GM18505 (cell line): ENCODE measurements around the gene STRN3.
"Not testable (repeated sequence)": the region's sequence is repeated elsewhere in the genome, so short reads cannot be mapped to it uniquely, and the experiment has no call there.

Source experiments
- ATAC-seq: cut with Tn5 transposase; IDR thresholded peaks from one replicate; pipeline ENCODE4 v1.9.1; 2021; ENCODE audit not compliant: unreplicated experiment
- POLR2A ChIP-seq: IDR thresholded peaks from 4 replicates; pipeline ENCODE4 v1.6.1; 2011; ENCODE audit warnings: borderline replicate concordance; ENCODE audit not compliant: insufficient read depth, insufficient read length; ENCODE audit errors: extremely low read depth

STRN3 gene

GRCh38 chr14:31045501-31046080 is 19.4 kb upstream of the STRN3 start:
- TF ChIP-seq POLR2A, result no peak
- no peak for ATAC-seq

DNA sequence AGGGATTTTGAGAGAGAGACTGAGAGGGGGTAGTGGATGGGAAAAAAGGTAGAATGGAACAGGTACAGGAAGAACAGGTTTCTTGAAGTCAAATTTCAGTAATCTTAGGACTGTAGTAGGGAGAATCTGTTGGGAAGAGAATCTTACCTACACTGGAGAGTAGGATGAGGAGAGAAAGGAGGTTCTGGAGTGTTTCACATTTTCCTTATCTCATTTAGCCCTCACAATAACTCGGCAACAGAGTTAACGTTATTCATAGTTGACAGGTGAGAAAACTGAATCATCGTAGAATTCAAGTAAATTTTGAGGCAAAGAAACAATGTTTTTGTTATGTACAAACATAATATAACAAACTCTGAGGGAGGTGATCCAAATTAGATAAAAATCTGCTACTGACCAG is 17.2 kb upstream of the STRN3 start:
- ATAC-seq, result no peak
- no peak for TF ChIP-seq POLR2A

DNA sequence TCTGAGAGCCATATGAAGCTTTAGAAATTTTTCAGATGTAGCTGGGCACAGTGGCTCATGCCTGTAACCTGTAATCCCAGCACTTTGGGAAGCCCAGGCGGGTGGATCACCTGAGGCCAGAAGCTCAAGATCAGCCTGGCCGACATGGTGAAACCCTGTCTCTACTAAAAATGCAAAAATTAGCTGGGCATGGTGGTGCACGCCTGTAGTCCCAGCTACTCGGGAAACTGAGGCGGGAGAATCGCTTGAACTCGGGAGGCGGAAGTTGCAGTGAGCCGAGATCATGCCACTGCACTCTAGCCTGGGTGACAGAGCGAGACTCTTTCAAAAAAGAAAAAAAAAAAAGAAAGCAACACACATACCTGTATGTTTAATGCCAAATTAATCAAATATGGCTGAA is 16.7 kb upstream of the STRN3 start:
- ATAC-seq, result not testable (repeated sequence)

DNA sequence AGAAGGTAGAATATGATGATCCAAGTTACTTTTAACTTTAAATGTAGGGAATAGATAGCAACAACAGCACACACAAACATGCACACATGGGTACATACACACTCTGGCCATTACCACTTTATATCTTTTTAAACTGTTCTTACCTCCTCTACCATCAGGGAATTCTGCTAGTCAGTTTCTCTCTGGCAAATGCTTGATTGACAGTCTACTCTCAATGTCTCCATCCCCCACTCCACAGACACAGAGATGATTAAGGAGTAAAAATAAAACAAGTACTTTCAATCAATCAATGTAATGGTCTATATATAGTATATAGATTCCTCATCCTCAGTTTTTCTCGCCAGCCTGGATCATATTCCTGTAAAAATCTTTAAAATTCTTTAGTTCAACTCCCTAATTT is 16.1 kb upstream of the STRN3 start:
- TF ChIP-seq POLR2A, result no peak
- no peak for ATAC-seq

- no peak for TF ChIP-seq POLR2A
- ATAC-seq, result no peak
Measured at GRCh38 chr14:31038521-31039166, 12.5 kb upstream of the STRN3 start.

GRCh38 chr14:31037709-31038221 is 11.6 kb upstream of the STRN3 start:
- no peak for TF ChIP-seq POLR2A
- ATAC-seq, result no peak

- no peak for ATAC-seq
- no peak for TF ChIP-seq POLR2A
Measured at GRCh38 chr14:31036552-31036951, 10.4 kb upstream of the STRN3 start.

DNA sequence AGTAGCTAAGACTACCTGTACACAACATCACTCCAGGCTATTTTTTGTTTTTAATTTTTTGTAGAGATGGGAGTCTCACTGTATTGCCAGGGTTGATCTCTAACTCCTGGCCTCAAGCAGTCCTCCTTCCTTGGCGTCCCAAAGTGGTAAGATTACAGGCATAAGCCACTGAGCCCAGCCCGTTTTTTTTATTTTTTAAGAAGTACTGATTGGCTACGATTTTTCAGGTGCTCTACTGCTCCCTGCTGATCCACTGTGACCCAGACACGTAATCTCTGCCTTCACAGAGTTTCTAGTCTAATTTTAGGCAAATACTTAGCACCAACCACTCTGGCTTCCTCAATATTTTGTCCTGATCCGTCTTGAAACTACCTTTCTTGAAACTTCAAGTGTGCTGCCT is 4.3 kb upstream of the STRN3 start:
- no peak for ATAC-seq
- no peak for TF ChIP-seq POLR2A

DNA sequence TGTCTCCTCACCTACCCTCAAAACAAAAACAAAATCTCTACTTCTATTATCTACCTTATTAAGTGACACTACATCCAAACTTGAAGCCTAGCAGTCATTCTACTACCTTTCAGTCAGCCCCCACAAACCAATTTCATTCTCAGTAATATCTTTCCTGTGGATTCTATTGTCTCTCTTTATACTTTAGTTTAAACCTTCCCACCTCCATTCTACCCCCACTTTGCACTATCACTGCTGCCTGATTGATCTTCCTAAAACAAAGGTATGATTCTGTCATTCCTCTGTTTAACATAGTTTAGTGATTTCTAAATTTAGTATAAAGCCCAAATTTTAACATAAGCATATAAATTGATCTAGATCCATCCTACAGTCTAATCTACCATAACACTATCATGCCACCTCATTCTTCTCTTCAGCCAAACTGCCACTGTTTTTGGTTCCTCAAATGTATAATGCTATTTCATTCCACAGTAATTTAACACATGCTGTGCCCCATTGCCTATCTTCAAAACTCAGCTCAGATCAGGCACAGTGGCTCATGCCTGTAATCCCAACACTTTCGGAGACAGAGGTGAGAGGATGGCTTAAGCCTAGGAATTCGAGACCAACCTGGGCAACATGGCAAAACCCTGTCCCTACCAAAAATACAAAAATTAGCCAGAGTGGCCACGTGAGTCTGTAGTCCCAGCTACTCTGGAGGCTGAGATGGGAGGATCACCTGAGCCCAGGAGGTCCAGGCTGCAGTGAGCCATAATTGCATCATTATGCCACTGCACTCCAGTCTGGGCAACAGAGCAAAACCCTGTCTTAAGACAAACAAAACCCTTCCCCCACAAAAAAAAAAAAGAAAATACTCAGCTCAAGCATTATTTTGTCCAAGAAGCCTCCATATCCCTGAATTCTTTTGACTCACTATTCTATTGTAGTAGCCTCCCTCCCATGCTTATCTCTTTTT is 3.1 kb upstream of the STRN3 start:
- no peak for ATAC-seq
- TF ChIP-seq POLR2A, result no peak

DNA sequence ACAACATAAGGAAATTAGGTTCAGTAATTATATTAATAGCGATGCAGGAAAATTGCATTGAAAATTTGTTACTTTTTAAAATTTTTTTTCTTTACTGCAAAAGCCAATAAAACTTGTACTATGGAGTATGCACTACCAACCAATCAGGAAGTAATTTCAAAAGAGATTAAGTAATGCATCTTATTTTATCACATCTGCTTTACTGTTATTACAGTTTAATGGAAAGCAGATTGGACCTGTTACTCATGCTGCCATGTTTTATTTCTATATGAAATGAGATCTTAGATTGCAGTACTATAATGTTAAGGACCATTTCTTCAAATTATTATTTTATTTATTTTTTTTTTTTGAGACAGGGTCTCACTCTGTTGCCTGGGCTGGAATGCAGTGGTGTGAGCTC is 1.7 kb upstream of the STRN3 start:
- no peak for ATAC-seq
- no peak for TF ChIP-seq POLR2A

- ATAC-seq, result peak; percentile 93
Measured at GRCh38 chr14:31026450-31027235, 464 bp upstream of the STRN3 start.

DNA sequence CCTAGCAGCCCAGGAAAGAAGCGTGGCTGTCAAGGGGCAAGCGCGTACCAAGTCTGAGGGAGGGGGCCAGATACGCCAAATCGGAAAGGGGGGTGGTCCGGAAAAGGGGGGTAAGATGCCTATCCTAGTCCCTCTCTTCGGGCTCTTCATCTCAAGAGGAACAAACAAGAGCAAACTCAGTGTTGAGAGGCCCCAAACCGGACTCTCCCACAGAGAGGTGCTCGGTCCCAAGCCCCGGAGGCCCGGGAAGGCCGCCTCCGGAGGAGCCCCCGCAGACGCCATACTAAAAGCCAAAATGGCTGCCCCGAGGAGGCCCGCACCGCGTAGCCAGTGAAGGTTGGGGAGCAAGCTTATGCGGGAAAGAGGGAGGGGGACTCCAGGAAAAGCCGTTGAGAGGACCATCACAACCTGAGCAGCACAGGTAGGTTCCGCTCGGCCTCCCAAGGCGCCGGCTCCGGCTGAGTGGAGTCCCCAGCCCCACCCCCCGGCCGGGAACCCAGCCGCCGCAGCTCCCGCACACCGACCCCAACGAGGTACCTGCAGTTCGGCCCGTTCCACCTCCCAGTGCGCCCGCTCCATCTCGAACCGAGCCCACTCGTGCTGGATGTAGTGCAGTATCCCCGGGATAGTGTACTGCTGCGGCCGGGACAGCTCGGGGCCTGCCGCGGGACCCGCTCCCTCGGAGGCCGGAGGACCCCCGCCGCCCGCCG is 657 bp downstream of the STRN3 start, which contains the start of gene AP4S1:
AP4S1 (plus strand) TSS at position 283 of the 710 bp plus-strand sequence. CDS start 40,548 bp downstream, outside the sequence.
- peak; percentile 18 for ATAC-seq
- peak; percentile 54 for TF ChIP-seq POLR2A

More at GRCh38 chr14:31026450-31027235, 464 bp upstream of the STRN3 start:
- TF ChIP-seq POLR2A, result peak; percentile 91
